ENCODE data around the gene HHEX.

The HHEX gene

GRCh38 chr10:92677708-92678107, 12.0 kb upstream of the HHEX start:
- no peaks in the 10 kb centered on the region for H3K36me3 ChIP-seq (ENCODE audit: control insufficient read depth, insufficient read depth, low read length)
- H3K27ac ChIP-seq (ENCODE audit: low read depth, low read length) = no peak overlapping the region
- no peaks in the 10 kb centered on the region for H3K27me3 ChIP-seq (ENCODE audit: control insufficient read depth, insufficient read depth, low read length)
- peaks cover 11% of the 10 kb centered on the region for H3K9me3 ChIP-seq (ENCODE audit: control insufficient read depth, insufficient read depth, low read length)
- H3K4me1 ChIP-seq (ENCODE audit: control insufficient read depth, insufficient read depth, low read length) = no peaks in the 10 kb centered on the region
- H3K9ac ChIP-seq (ENCODE audit: low read depth, low read length) = no peak overlapping the region
- H3K4me3 ChIP-seq (ENCODE audit: low read depth, low read length) = no peak overlapping the region

- Histone ChIP-seq H3K36me3 (ENCODE audit: control insufficient read depth, insufficient read depth, low read length) (no peaks in the 10 kb centered on the region), H3K9me3 (ENCODE audit: control insufficient read depth, insufficient read depth, low read length) (peaks cover 11% of the 10 kb centered on the region), H3K4me1 (ENCODE audit: control insufficient read depth, insufficient read depth, low read length) (no peaks in the 10 kb centered on the region), H3K4me3 (ENCODE audit: low read depth, low read length) (no peak overlapping the region), H3K27ac (ENCODE audit: low read depth, low read length) (no peak overlapping the region), H3K9ac (ENCODE audit: low read depth, low read length) (no peak overlapping the region), H3K27me3 (ENCODE audit: control insufficient read depth, insufficient read depth, low read length) (no peaks in the 10 kb centered on the region)
Observed at GRCh38 chr10:92678206-92678605, 11.5 kb upstream of the HHEX start.

- Histone ChIP-seq H3K9me3 (ENCODE audit: control insufficient read depth, insufficient read depth, low read length) (peaks cover 6% of the 10 kb centered on the region; the same call in 1 of the 2 replicates), H3K9ac (ENCODE audit: low read depth, low read length) (no peak overlapping the region), H3K36me3 (ENCODE audit: control insufficient read depth, insufficient read depth, low read length) (no peaks in the 10 kb centered on the region), H3K4me1 (ENCODE audit: control insufficient read depth, insufficient read depth, low read length) (no peaks in the 10 kb centered on the region), H3K27ac (ENCODE audit: low read depth, low read length) (no peak overlapping the region), H3K4me3 (ENCODE audit: low read depth, low read length) (no peak overlapping the region), H3K27me3 (ENCODE audit: control insufficient read depth, insufficient read depth, low read length) (no peaks in the 10 kb centered on the region)
Observed at GRCh38 chr10:92681306-92681834, 8.4 kb upstream of the HHEX start.

- H3K4me3 ChIP-seq (ENCODE audit: low read depth, low read length) = peak overlapping the region; percentile 57
- peaks cover 19% of the 10 kb centered on the region for H3K4me1 ChIP-seq (ENCODE audit: control insufficient read depth, insufficient read depth, low read length)
- no peaks in the 10 kb centered on the region for H3K36me3 ChIP-seq (ENCODE audit: control insufficient read depth, insufficient read depth, low read length)
- no peak overlapping the region for H3K27ac ChIP-seq (ENCODE audit: low read depth, low read length)
- H3K9me3 ChIP-seq (ENCODE audit: control insufficient read depth, insufficient read depth, low read length) = no peaks in the 10 kb centered on the region
- peaks cover 60% of the 10 kb centered on the region for H3K27me3 ChIP-seq (ENCODE audit: control insufficient read depth, insufficient read depth, low read length)
- H3K9ac ChIP-seq (ENCODE audit: low read depth, low read length) = no peak overlapping the region
Observed at GRCh38 chr10:92688573-92688926, 1.2 kb upstream of the HHEX start.

GRCh38 chr10:92688927-92689662, 660 bp upstream of the HHEX start:
- H3K27ac ChIP-seq (ENCODE audit: low read depth, low read length) = no peak overlapping the region
- H3K9me3 ChIP-seq (ENCODE audit: control insufficient read depth, insufficient read depth, low read length) = no peaks in the 10 kb centered on the region
- H3K4me3 ChIP-seq (ENCODE audit: low read depth, low read length) = peak overlapping the region; percentile 57
- peaks cover 65% of the 10 kb centered on the region for H3K27me3 ChIP-seq (ENCODE audit: control insufficient read depth, insufficient read depth, low read length)
- peaks cover 21% of the 10 kb centered on the region for H3K4me1 ChIP-seq (ENCODE audit: control insufficient read depth, insufficient read depth, low read length)
- H3K36me3 ChIP-seq (ENCODE audit: control insufficient read depth, insufficient read depth, low read length) = no peaks in the 10 kb centered on the region
- no peak overlapping the region for H3K9ac ChIP-seq (ENCODE audit: low read depth, low read length)

- H3K4me1 ChIP-seq (ENCODE audit: control insufficient read depth, insufficient read depth, low read length) = peaks cover 28% of the 10 kb centered on the region
- H3K27me3 ChIP-seq (ENCODE audit: control insufficient read depth, insufficient read depth, low read length) = peaks cover 78% of the 10 kb centered on the region
- no peaks in the 10 kb centered on the region for H3K9me3 ChIP-seq (ENCODE audit: control insufficient read depth, insufficient read depth, low read length)
- H3K36me3 ChIP-seq (ENCODE audit: control insufficient read depth, insufficient read depth, low read length) = no peaks in the 10 kb centered on the region; the same call in 1 of the 2 replicates
- H3K4me3 ChIP-seq (ENCODE audit: low read depth, low read length) = peak overlapping the region; percentile 57
- H3K27ac ChIP-seq (ENCODE audit: low read depth, low read length) = no peak overlapping the region
- H3K9ac ChIP-seq (ENCODE audit: low read depth, low read length) = no peak overlapping the region
Observed at GRCh38 chr10:92690211-92690914, 608 bp downstream of the HHEX start.

- no peak overlapping the region for H3K9ac ChIP-seq (ENCODE audit: low read depth, low read length)
- H3K27me3 ChIP-seq (ENCODE audit: control insufficient read depth, insufficient read depth, low read length) = peaks cover 85% of the 10 kb centered on the region
- H3K27ac ChIP-seq (ENCODE audit: low read depth, low read length) = peak overlapping the region; percentile 18
- H3K9me3 ChIP-seq (ENCODE audit: control insufficient read depth, insufficient read depth, low read length) = no peaks in the 10 kb centered on the region
- H3K36me3 ChIP-seq (ENCODE audit: control insufficient read depth, insufficient read depth, low read length) = no peaks in the 10 kb centered on the region; the same call in 1 of the 2 replicates
- peaks cover 28% of the 10 kb centered on the region for H3K4me1 ChIP-seq (ENCODE audit: control insufficient read depth, insufficient read depth, low read length)
- peak overlapping the region; percentile 57 for H3K4me3 ChIP-seq (ENCODE audit: low read depth, low read length)
Observed at GRCh38 chr10:92690915-92691590, 1.3 kb downstream of the HHEX start.

GRCh38 chr10:92691591-92692079, 1.9 kb downstream of the HHEX start:
- Histone ChIP-seq H3K27me3 (ENCODE audit: control insufficient read depth, insufficient read depth, low read length) (peaks cover 91% of the 10 kb centered on the region), H3K9ac (ENCODE audit: low read depth, low read length) (no peak overlapping the region), H3K27ac (ENCODE audit: low read depth, low read length) (peak overlapping the region; percentile 18), H3K36me3 (ENCODE audit: control insufficient read depth, insufficient read depth, low read length) (no peaks in the 10 kb centered on the region; the same call in 1 of the 2 replicates), H3K4me1 (ENCODE audit: control insufficient read depth, insufficient read depth, low read length) (peaks cover 30% of the 10 kb centered on the region), H3K9me3 (ENCODE audit: control insufficient read depth, insufficient read depth, low read length) (no peaks in the 10 kb centered on the region), H3K4me3 (ENCODE audit: low read depth, low read length) (peak overlapping the region; percentile 57)

GRCh38 chr10:92692080-92692671, 2.4 kb downstream of the HHEX start:
- peaks cover 96% of the 10 kb centered on the region for H3K27me3 ChIP-seq (ENCODE audit: control insufficient read depth, insufficient read depth, low read length)
- H3K4me1 ChIP-seq (ENCODE audit: control insufficient read depth, insufficient read depth, low read length) = peaks cover 30% of the 10 kb centered on the region
- no peaks in the 10 kb centered on the region; the same call in 1 of the 2 replicates for H3K36me3 ChIP-seq (ENCODE audit: control insufficient read depth, insufficient read depth, low read length)
- no peak overlapping the region for H3K9ac ChIP-seq (ENCODE audit: low read depth, low read length)
- H3K27ac ChIP-seq (ENCODE audit: low read depth, low read length) = no peak overlapping the region
- H3K4me3 ChIP-seq (ENCODE audit: low read depth, low read length) = peak overlapping the region; percentile 57
- no peaks in the 10 kb centered on the region for H3K9me3 ChIP-seq (ENCODE audit: control insufficient read depth, insufficient read depth, low read length)

- Histone ChIP-seq H3K9ac (ENCODE audit: low read depth, low read length) (no peak overlapping the region), H3K36me3 (ENCODE audit: control insufficient read depth, insufficient read depth, low read length) (no peaks in the 10 kb centered on the region; the same call in 1 of the 2 replicates), H3K27me3 (ENCODE audit: control insufficient read depth, insufficient read depth, low read length) (peaks cover 98% of the 10 kb centered on the region), H3K9me3 (ENCODE audit: control insufficient read depth, insufficient read depth, low read length) (no peaks in the 10 kb centered on the region), H3K27ac (ENCODE audit: low read depth, low read length) (no peak overlapping the region), H3K4me3 (ENCODE audit: low read depth, low read length) (peak overlapping the region; percentile 57), H3K4me1 (ENCODE audit: control insufficient read depth, insufficient read depth, low read length) (peaks cover 30% of the 10 kb centered on the region)
Observed at GRCh38 chr10:92692697-92693533, 3.2 kb downstream of the HHEX start.
